Spleen (tissue), 11 donors: ENCODE results near the gene DNAJB8. TPM values are rescaled to one million over a fixed set of nuclear protein-coding genes. Genes with fewer than 3 reads are reported as not detected.

ENCODE experiments used
- DNase-seq: peaks from one replicate; pipeline ENCODE4 v3.0.0-alpha.2; 2020
- H3K27ac ChIP-seq, 8 donors: fragments of 200-600 bp; sonication (generic) in 7 of 8; 1 replicate in 4 of 8; 2 replicates in 4 of 8; pipeline versions ENCODE4 v1.5.0 to v1.8.0; 2016 to 2021; ENCODE audit warnings: inconsistent platforms in 4 of 8, mild to moderate bottlenecking in 4 of 8, moderate library complexity in 1 of 8
- H3K27me3 ChIP-seq, 7 donors: fragments of 200-600 bp; sonication (generic) in 6 of 7; replicated peaks in 1 of 7; 1 replicate in 4 of 7; 2 replicates in 3 of 7; pipeline versions ENCODE4 v1.5.0 to v1.8.0; 2016 to 2021; ENCODE audit warnings: inconsistent platforms in 3 of 7, mild to moderate bottlenecking in 1 of 7
- H3K36me3 ChIP-seq, 6 donors: fragments of 200-600 bp; sonication (generic) in 5 of 6; 1 replicate in 4 of 6; 2 replicates in 2 of 6; pipeline versions ENCODE4 v1.5.0 to v1.8.0; 2016 to 2021; ENCODE audit warnings: inconsistent platforms in 2 of 6
- H3K4me1 ChIP-seq, 6 donors: fragments of 200-600 bp; sonication (generic) in 5 of 6; 1 replicate in 3 of 6; 2 replicates in 3 of 6; pipeline versions ENCODE4 v1.5.0 to v1.8.0; 2016 to 2021; ENCODE audit warnings: inconsistent platforms in 3 of 6
- H3K4me3 ChIP-seq, 8 donors: fragments of 200-600 bp; sonication (generic) in 7 of 8; 1 replicate in 4 of 8; 2 replicates in 4 of 8; pipeline versions ENCODE4 v1.5.0 to v1.8.0; 2016 to 2021; ENCODE audit warnings: inconsistent platforms in 4 of 8, mild to moderate bottlenecking in 4 of 8, moderate library complexity in 2 of 8
- H3K9me3 ChIP-seq, 8 donors: fragments of 200-600 bp; sonication (generic) in 7 of 8; 1 replicate in 4 of 8; 2 replicates in 4 of 8; pipeline versions ENCODE4 v1.5.0 to v1.8.0; 2016 to 2021; ENCODE audit warnings: inconsistent platforms in 4 of 8
- CTCF ChIP-seq, 11 experiments: fragments of 200-600 bp in 7 of 11; fragments of 450-650 bp in 4 of 11; sonication (generic) in 4 of 11; IDR thresholded peaks in 8 of 11; conservative IDR thresholded peaks in 3 of 11; 1 replicate in 7 of 11; 2 replicates in 4 of 11; pipeline versions ENCODE4 v1.4.0 to v1.8.0; 2016 to 2021; ENCODE audit warnings: antibody characterized with exemption in 11 of 11, inconsistent platforms in 4 of 11, mild to moderate bottlenecking in 1 of 11
- POLR2A ChIP-seq, 3 donors: fragments of 450-650 bp; IDR thresholded peaks; one replicate each; pipeline ENCODE4 v1.5.1; 2017; ENCODE audit warnings: antibody characterized with exemption in 3 of 3, mild to moderate bottlenecking in 1 of 3
- POLR2AphosphoS5 ChIP-seq, 3 donors: sonication (generic); formaldehyde crosslinking; IDR thresholded peaks; one replicate each; pipeline ENCODE4 v1.5.1; 2017; ENCODE audit warnings: antibody characterized with exemption in 3 of 3
- whole genome bisulfite sequencing, 5 donors: extraction: QIAGEN DNeasy Blood & Tissue Kit in 3 of 5; methylation state at CpG; one replicate each; pipeline versions ENCODE4 v1.1.5 to v1.1.7; 2013 to 2018; 5-methylcytosine and 5-hydroxymethylcytosine counted together
- intact Hi-C: fragments of 100-400 bp; cut with DNase I; formaldehyde crosslinking; loops from one replicate; pipeline ENCODE4 v1.15.0; 2023; ENCODE audit warnings: low total_unique reads
- polyA plus RNA-seq, 3 donors: library from polyadenylated mRNA; stranded (reverse); fragments of 200-250 nt; gene quantifications; one replicate each; pipeline ENCODE4 v1.2.1, GENCODE V29; 2013
- total RNA-seq, 7 donors: library from RNA; depleted of rRNA in 3 of 7; stranded (reverse); fragments of >200 nt in 3 of 7; fragmentation: NEBNext Ultra II Directional in 4 of 7; extraction: Animal tissue kit (Norgen Biotek cat#: 25700) in 4 of 7; gene quantifications; one replicate each; pipeline versions ENCODE4 v1.1.0 to v1.2.1, GENCODE V29; 2016 to 2021
- donor health status: healthy with polysubstance abuse.
- donor health status: DM: no; HTN: no; CAD: no; lungs with moderate emphysema.
- donor health status: DM: no; HTN: no; CAD: no.
- donor health status: Bipolar disorder and iron deficiency.
- donor health status: healthy.
- donor health status: DM: no; HTN: no; CAD: no.
- donor health status: DM: yes; HTN: yes; CAD: no.

DNAJB8 gene
- total and polyA plus RNA-seq, 10 donors, result not detected

DNA sequence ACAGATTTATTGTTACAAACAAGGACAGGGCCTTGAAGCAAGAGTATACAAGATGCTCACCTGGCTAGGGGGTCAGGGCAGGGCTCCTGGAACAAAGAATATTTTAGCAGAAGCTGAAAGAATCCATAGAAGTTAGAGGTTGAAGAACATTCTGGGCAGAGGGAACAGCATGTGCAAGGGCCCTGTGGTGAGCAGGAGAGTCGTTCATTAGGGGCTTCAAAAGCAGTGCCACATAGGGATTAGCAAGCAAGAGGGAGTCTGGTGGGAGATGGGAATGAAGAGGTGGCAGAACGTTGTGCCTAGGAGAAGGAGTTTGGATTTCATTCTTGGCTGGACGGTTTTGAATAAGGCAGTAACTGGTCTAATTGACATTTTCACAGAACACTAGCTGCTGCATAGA lies 22.9 kb downstream of the DNAJB8 start:
- intact Hi-C loops, result no loop called here
- H3K27ac ChIP-seq, result no peak overlapping the region
- H3K4me3 ChIP-seq, result no peak overlapping the region
- DNase-seq, result no peak
- no peaks in the 10 kb centered on the region for H3K9me3 ChIP-seq
- H3K36me3 ChIP-seq, result no peaks in the 10 kb centered on the region
- H3K27me3 ChIP-seq, result peaks cover 0 to 18% (median 0%) of the 10 kb centered on the region in 7 donors
- peaks cover 0 to 10% (median 2%) of the 10 kb centered on the region in 6 donors for H3K4me1 ChIP-seq
- WGBS, 5 donors, result 62 to 76% (median 67%) methylated on average over 3 of the region's 3 CpGs
- TF ChIP-seq CTCF (IDR thresholded peaks at IDR 0.05 in 8 of 11, conservative IDR thresholded peaks at IDR 0.05 in 3 of 11) (no peak), POLR2AphosphoS5 (IDR thresholded peaks at IDR 0.05) (no peak), POLR2A (IDR thresholded peaks at IDR 0.05) (no peak)

- H3K27me3 ChIP-seq, result peaks cover 0 to 26% (median 0%) of the 10 kb centered on the region in 7 donors
- no peak overlapping the region for H3K27ac ChIP-seq
- intact Hi-C loops, result no loop called here
- no peaks in the 10 kb centered on the region for H3K9me3 ChIP-seq
- no peak for TF ChIP-seq POLR2AphosphoS5 (IDR thresholded peaks at IDR 0.05)
- TF ChIP-seq POLR2A (IDR thresholded peaks at IDR 0.05), result no peak
- TF ChIP-seq CTCF (IDR thresholded peaks at IDR 0.05 in 8 of 11, conservative IDR thresholded peaks at IDR 0.05 in 3 of 11), result no peak
- no peaks in the 10 kb centered on the region for H3K36me3 ChIP-seq
- DNase-seq, result no peak
- peaks cover 0 to 2% (median 0%) of the 10 kb centered on the region in 6 donors for H3K4me1 ChIP-seq
- whole genome bisulfite sequencing, 5 donors, result 85 to 92% (median 91%) methylated on average over 6 of the region's 6 CpGs
- no peak overlapping the region for H3K4me3 ChIP-seq
These were observed 23.7 kb downstream of the DNAJB8 start for GRCh38 chr3:128442949-128443348.

GRCh38 chr3:128442070-128442469 lies 24.6 kb downstream of the DNAJB8 start:
- Histone ChIP-seq H3K27ac (no peak overlapping the region), H3K27me3 (peaks cover 0 to 26% (median 0%) of the 10 kb centered on the region in 7 donors), H3K9me3 (no peaks in the 10 kb centered on the region), H3K4me3 (no peak overlapping the region), H3K4me1 (no peaks in the 10 kb centered on the region), H3K36me3 (no peaks in the 10 kb centered on the region)
- no peak for DNase-seq
- 70 to 97% (median 86%) methylated on average over 6 to 7 of the region's 7 CpGs for WGBS, 5 donors
- intact Hi-C loops, result no loop called here
- no peak for TF ChIP-seq CTCF (IDR thresholded peaks at IDR 0.05 in 8 of 11, conservative IDR thresholded peaks at IDR 0.05 in 3 of 11)
- TF ChIP-seq POLR2AphosphoS5 (IDR thresholded peaks at IDR 0.05), result no peak
- no peak for TF ChIP-seq POLR2A (IDR thresholded peaks at IDR 0.05)

DNA sequence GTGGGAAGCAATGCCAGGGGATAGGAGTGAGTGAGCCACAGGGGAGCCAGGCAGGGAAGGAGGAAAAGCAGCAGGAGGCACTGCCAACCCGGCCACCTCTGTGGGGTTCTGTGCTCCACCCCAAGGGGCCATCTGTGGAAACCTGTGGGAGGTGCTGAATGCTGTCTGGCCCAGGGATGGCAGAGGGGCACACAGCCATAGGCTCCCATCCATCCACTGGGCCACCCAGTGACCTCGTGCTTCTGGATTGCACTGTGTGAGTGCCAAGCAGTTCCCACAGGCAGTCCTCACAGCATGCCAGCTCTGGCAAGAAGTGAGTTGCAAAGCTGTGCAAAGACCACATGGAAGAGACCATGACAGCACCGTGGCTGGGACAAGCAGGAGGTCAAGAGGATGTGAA lies 27.5 kb downstream of the DNAJB8 start:
- Histone ChIP-seq H3K4me3 (no peak overlapping the region), H3K36me3 (no peaks in the 10 kb centered on the region), H3K27ac (no peak overlapping the region), H3K4me1 (no peaks in the 10 kb centered on the region), H3K27me3 (peaks cover 0 to 45% (median 0%) of the 10 kb centered on the region in 7 donors), H3K9me3 (no peaks in the 10 kb centered on the region)
- intact Hi-C loops, result no loop called here
- TF ChIP-seq POLR2AphosphoS5 (IDR thresholded peaks at IDR 0.05) (no peak), POLR2A (IDR thresholded peaks at IDR 0.05) (no peak), CTCF (IDR thresholded peaks at IDR 0.05 in 8 of 11, conservative IDR thresholded peaks at IDR 0.05 in 3 of 11) (no peak)
- DNase-seq, result no peak
- 53 to 89% (median 76%) methylated on average over 2 to 3 of the region's 3 CpGs for WGBS, 5 donors
